ENCODE data around the gene SLC4A5. TPM values are rescaled to one million over a fixed set of nuclear protein-coding genes. Genes with fewer than 3 reads are reported as not detected.

The SLC4A5 gene
- total RNA-seq, 3 donors from 2014 or later, result 2.1 to 3.1 (median 2.1) TPM

DNA sequence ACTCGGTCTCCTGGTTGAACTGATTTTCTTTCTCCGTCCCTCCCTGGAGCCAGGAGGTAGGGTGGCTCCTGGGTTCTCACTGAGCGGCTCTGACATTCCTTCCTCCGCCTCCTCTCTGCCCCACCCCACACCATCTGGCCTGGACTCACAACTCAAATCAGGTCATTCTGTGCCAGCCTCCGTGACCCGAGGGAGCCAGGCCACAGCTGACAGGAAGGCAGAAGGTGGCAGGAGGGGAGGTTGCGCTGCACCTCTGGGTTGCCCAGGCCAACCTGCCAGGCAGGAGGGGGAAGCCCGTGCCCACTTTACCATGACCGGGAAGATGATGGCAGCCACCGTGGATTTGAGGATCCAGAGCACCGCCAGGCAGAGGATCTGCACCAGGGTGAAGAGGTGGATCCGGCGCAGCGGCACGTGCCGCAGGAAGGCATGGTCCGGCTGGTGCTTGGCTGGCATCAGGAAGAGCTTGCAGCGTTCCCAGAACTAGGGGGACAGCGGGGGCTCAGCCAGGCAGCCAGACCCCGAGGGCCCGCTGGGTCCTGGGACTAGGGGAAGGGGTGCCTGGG, 116.5 kb downstream of the SLC4A5 start:
- DNase-seq, result peak in 1 of 3 donors; percentile 55
- Histone ChIP-seq H3K9me3 (no peaks in the 10 kb centered on the region), H3K4me1 (ENCODE audit: low read depth) (no peaks in the 10 kb centered on the region), H3K4me3 (no peak overlapping the region), H3K36me3 (ENCODE audit: low read depth) (no peaks in the 10 kb centered on the region)
- intact Hi-C loops (cut with DNase I, micrococcal nuclease), result no loop called here
- peak; percentile 38 for ATAC-seq
- TF ChIP-seq, protein P1, sequence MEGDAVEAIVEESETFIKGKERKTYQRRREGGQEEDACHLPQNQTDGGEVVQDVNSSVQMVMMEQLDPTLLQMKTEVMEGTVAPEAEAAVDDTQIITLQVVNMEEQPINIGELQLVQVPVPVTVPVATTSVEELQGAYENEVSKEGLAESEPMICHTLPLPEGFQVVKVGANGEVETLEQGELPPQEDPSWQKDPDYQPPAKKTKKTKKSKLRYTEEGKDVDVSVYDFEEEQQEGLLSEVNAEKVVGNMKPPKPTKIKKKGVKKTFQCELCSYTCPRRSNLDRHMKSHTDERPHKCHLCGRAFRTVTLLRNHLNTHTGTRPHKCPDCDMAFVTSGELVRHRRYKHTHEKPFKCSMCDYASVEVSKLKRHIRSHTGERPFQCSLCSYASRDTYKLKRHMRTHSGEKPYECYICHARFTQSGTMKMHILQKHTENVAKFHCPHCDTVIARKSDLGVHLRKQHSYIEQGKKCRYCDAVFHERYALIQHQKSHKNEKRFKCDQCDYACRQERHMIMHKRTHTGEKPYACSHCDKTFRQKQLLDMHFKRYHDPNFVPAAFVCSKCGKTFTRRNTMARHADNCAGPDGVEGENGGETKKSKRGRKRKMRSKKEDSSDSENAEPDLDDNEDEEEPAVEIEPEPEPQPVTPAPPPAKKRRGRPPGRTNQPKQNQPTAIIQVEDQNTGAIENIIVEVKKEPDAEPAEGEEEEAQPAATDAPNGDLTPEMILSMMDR (IDR thresholded peaks at IDR 0.05), result no peak

- no peak for DNase-seq
- Histone ChIP-seq H3K36me3 (ENCODE audit: low read depth) (no peaks in the 10 kb centered on the region), H3K4me3 (no peak overlapping the region), H3K9me3 (no peaks in the 10 kb centered on the region), H3K4me1 (ENCODE audit: low read depth) (no peaks in the 10 kb centered on the region)
- ATAC-seq, result no peak
- intact Hi-C loops (cut with DNase I, micrococcal nuclease), result no loop called here
- TF ChIP-seq, protein P1 (IDR thresholded peaks at IDR 0.05), result no peak
Observed at GRCh38 chr2:74225698-74226459, 117.3 kb downstream of the SLC4A5 start.

- no peak overlapping the region for H3K4me3 ChIP-seq
- no peak for ATAC-seq
- intact Hi-C loops (cut with DNase I, micrococcal nuclease), result no loop called here
- DNase-seq, result no peak
- H3K36me3 ChIP-seq (ENCODE audit: low read depth), result no peaks in the 10 kb centered on the region
- no peaks in the 10 kb centered on the region for H3K4me1 ChIP-seq (ENCODE audit: low read depth)
- TF ChIP-seq, protein P1 (IDR thresholded peaks at IDR 0.05), result no peak
- H3K9me3 ChIP-seq, result no peaks in the 10 kb centered on the region
Observed at GRCh38 chr2:74223941-74224770, 119.1 kb downstream of the SLC4A5 start.

GRCh38 chr2:74222300-74222650, 120.9 kb downstream of the SLC4A5 start:
- Histone ChIP-seq H3K4me1 (ENCODE audit: low read depth) (no peaks in the 10 kb centered on the region), H3K4me3 (no peak overlapping the region), H3K9me3 (no peaks in the 10 kb centered on the region), H3K36me3 (ENCODE audit: low read depth) (no peaks in the 10 kb centered on the region)
- intact Hi-C loops (cut with DNase I, micrococcal nuclease), result no loop called here
- ATAC-seq (no peak), DNase-seq (no peak)
- TF ChIP-seq, protein P1 (IDR thresholded peaks at IDR 0.05), result no peak

GRCh38 chr2:74221604-74222299, 121.5 kb downstream of the SLC4A5 start:
- TF ChIP-seq, protein P1 (IDR thresholded peaks at IDR 0.05), result no peak
- H3K4me3 ChIP-seq, result no peak overlapping the region
- no peaks in the 10 kb centered on the region for H3K4me1 ChIP-seq (ENCODE audit: low read depth)
- no peak for ATAC-seq
- intact Hi-C loops (cut with DNase I, micrococcal nuclease), result no loop called here
- no peak for DNase-seq
- no peaks in the 10 kb centered on the region for H3K9me3 ChIP-seq
- no peaks in the 10 kb centered on the region for H3K36me3 ChIP-seq (ENCODE audit: low read depth)
